NT2/D1 (cell line): ENCODE measurements around the gene CLASP1.

ENCODE experiments used
- SUZ12 ChIP-seq: IDR thresholded peaks from 2 replicates; pipeline ENCODE4 v1.6.1; 2011; ENCODE audit not compliant: insufficient read length, insufficient read depth; ENCODE audit errors: extremely low read depth
- YY1 ChIP-seq: IDR thresholded peaks from 2 replicates; pipeline ENCODE4 v1.6.1; 2011; ENCODE audit not compliant: insufficient read length, insufficient read depth
- ZNF274 ChIP-seq: IDR thresholded peaks from 2 replicates; pipeline ENCODE4 v1.6.1; 2011; ENCODE audit warnings: mild to moderate bottlenecking, low read depth, low read length

GRCh38 chr2:121576263-121576662 is 73.0 kb downstream of the CLASP1 start:
- TF ChIP-seq SUZ12 (no peak), YY1 (no peak), ZNF274 (no peak)
